ENCODE results near the gene SLC25A47.

- no peak for TF ChIP-seq CTCF (IDR thresholded peaks at IDR 0.05)
- TF ChIP-seq POLR2AphosphoS5 (IDR thresholded peaks at IDR 0.05) = no peak
- no peak for TF ChIP-seq EP300 (IDR thresholded peaks at IDR 0.05)
- TF ChIP-seq POLR2A (IDR thresholded peaks at IDR 0.05) = no peak
These were observed 20.5 kb upstream of the SLC25A47 start for GRCh38 chr14:100302616-100303015.

Data from stomach (tissue), 4 donors.